HepG2 (cell line): ENCODE data around the gene ACTN3. TPM values are rescaled to one million over a fixed set of nuclear protein-coding genes. Genes with fewer than 3 reads are reported as not detected.

Source experiments
- ATAC-seq: fragments of 200-7000 bp; cut with Tn5 transposase; 3 replicates; pipeline ENCODE4 v1.9.1; 2020; ENCODE audit warnings: mild to moderate bottlenecking, moderate library complexity
- BruUV-seq: library from RNA; stranded (reverse); fragments of 400-500 nt; replicated peaks from 2 replicates; lab custom pipeline; 2021; lab: Mats Ljungman, UMichigan
- CTCF ChIA-PET: fragments of 300-600 bp; formaldehyde crosslinking; extraction: SDS; loops from one replicate; lab custom pipeline; 2021; ENCODE audit warnings: low total read pairs, inconsistent platforms, low intra/inter-chr PET ratio; lab: Yijun Ruan, JAX
- POLR2A ChIA-PET: fragments of 350-600 bp; sonication (Branson Sonifier 250); formaldehyde crosslinking; loops from one replicate; lab custom pipeline; 2020; ENCODE audit warnings: antibody characterized with exemption, inconsistent platforms; lab: Yijun Ruan, JAX
- DNase-seq: peaks from one replicate; pipeline ENCODE4 v3.0.0-alpha.2; 2015; ENCODE audit warnings: low spot score
- FAIRE-seq: peaks from 3 replicates; lab custom pipeline; 2011; peaks lifted over from hg19 to GRCh38; lab: Jason Lieb, UNC
- H2AFZ ChIP-seq: one replicate; pipeline ENCODE4 v1.6.1; 2011; ENCODE audit warnings: low read length, inconsistent platforms
- H3K27ac ChIP-seq: fragments of 300-600 bp; 3 replicates; pipeline ENCODE4 v1.8.0; 2011; ENCODE audit warnings: mixed run types, mild to moderate bottlenecking, mixed read lengths, low read length, inconsistent platforms; ENCODE audit not compliant: insufficient read depth; ENCODE audit errors: extremely low read length
- H3K27me3 ChIP-seq, 2 experiments: fragments of 200-600 bp in 1 of 2; 2 replicates in 1 of 2; 3 replicates in 1 of 2; pipeline versions ENCODE4 v1.6.0 to v1.8.0; 2011; ENCODE audit warnings: low read length in 2 of 2, mild to moderate bottlenecking in 2 of 2, moderate library complexity in 2 of 2, inconsistent platforms in 1 of 2; ENCODE audit not compliant: insufficient read depth in 2 of 2, control insufficient read depth in 1 of 2
- H3K36me3 ChIP-seq, 2 experiments: fragments of 200-600 bp in 1 of 2; replicated peaks in 1 of 2; 2 replicates in 1 of 2; 3 replicates in 1 of 2; pipeline versions ENCODE4 v1.5.1 to v1.8.0; 2011; ENCODE audit warnings: low read length in 2 of 2, inconsistent platforms in 1 of 2; ENCODE audit not compliant: insufficient read depth in 2 of 2, control insufficient read depth in 1 of 2
- H3K4me1 ChIP-seq: 2 replicates; pipeline ENCODE4 v1.5.1; 2012; ENCODE audit warnings: low read length, inconsistent platforms; ENCODE audit not compliant: insufficient read depth
- H3K4me2 ChIP-seq: 2 replicates; pipeline ENCODE4 v1.6.0; 2011; ENCODE audit warnings: low read depth, low read length, inconsistent platforms
- H3K4me3 ChIP-seq, 3 experiments: fragments of 200-600 bp in 1 of 3; sonication (generic), shearing (Covaris generic) in 1 of 3; replicated peaks in 1 of 3; 2 replicates each; pipeline ENCODE4 v1.5.1; 2011 to 2016; ENCODE audit warnings: low read length in 3 of 3, inconsistent platforms in 2 of 3, low read depth in 2 of 3, mild to moderate bottlenecking in 2 of 3, control low read depth in 1 of 3, mixed read lengths in 1 of 3; ENCODE audit not compliant: insufficient read depth in 1 of 3
- H3K79me2 ChIP-seq: one replicate; pipeline ENCODE4 v1.6.1; 2011; ENCODE audit warnings: low read length, inconsistent platforms; ENCODE audit not compliant: insufficient read depth
- H3K9ac ChIP-seq: 2 replicates; pipeline ENCODE4 v1.6.0; 2011; ENCODE audit warnings: mild to moderate bottlenecking, low read depth, low read length, inconsistent platforms; ENCODE audit not compliant: insufficient read depth
- H3K9me3 ChIP-seq: 2 replicates; pipeline ENCODE4 v1.5.1; 2012; ENCODE audit warnings: mild to moderate bottlenecking, low read length
- H4K20me1 ChIP-seq: 2 replicates; pipeline ENCODE4 v1.6.0; 2011; ENCODE audit warnings: inconsistent platforms, mild to moderate bottlenecking, low read length, moderate library complexity; ENCODE audit not compliant: insufficient read depth
- CENPT ChIP-seq: sonication (generic); formaldehyde crosslinking; IDR thresholded peaks from 2 replicates; pipeline ENCODE4 v1.8.0; 2022; ENCODE audit warnings: low read depth, mild to moderate bottlenecking, moderate library complexity, missing genetic modification reagents
- CENPX ChIP-seq: sonication (generic); formaldehyde crosslinking; IDR thresholded peaks from 2 replicates; pipeline ENCODE4 v1.9.0; 2021; ENCODE audit warnings: mild to moderate bottlenecking, missing genetic modification reagents, moderate library complexity
- DZIP1 ChIP-seq: sonication (generic); formaldehyde crosslinking; IDR thresholded peaks from 2 replicates; pipeline ENCODE4 v1.5.0; 2020; ENCODE audit warnings: mild to moderate bottlenecking, missing genetic modification reagents
- FOXM1 ChIP-seq: sonication (generic); formaldehyde crosslinking; IDR thresholded peaks from 2 replicates; pipeline ENCODE4 v1.5.0; 2020; ENCODE audit warnings: missing genetic modification reagents
- GTF2F1 ChIP-seq: fragments of 150-350 bp; IDR thresholded peaks from 2 replicates; pipeline ENCODE4 v1.6.1; 2014; ENCODE audit warnings: low read length
- KLF11 ChIP-seq: IDR thresholded peaks from 2 replicates; pipeline ENCODE4 v1.6.1; 2016; ENCODE audit warnings: missing compliant biosample characterization
- KMT2A ChIP-seq: sonication (generic); formaldehyde crosslinking; IDR thresholded peaks from 2 replicates; pipeline ENCODE4 v1.4.0; 2020; ENCODE audit warnings: missing genetic modification reagents
- LRRFIP1 ChIP-seq: sonication (generic); formaldehyde crosslinking; conservative IDR thresholded peaks from 2 replicates; pipeline ENCODE4 v1.4.0; 2020; ENCODE audit warnings: missing genetic modification reagents
- MBNL3 ChIP-seq: fragments of 250-450 bp; sonication (Bioruptor Pico); conservative IDR thresholded peaks from 2 replicates; pipeline ENCODE4 v1.8.0; 2022; ENCODE audit warnings: mild to moderate bottlenecking, inconsistent platforms
- PITX1 ChIP-seq: sonication (generic); formaldehyde crosslinking; IDR thresholded peaks from 2 replicates; pipeline ENCODE4 v1.5.1; 2020; ENCODE audit warnings: mild to moderate bottlenecking, missing genetic modification reagents
- RBM39 ChIP-seq: fragments of 200-400 bp; formaldehyde crosslinking; IDR thresholded peaks from one replicate; pipeline ENCODE4 v1.6.1; 2018; ENCODE audit warnings: antibody characterized with exemption, mild to moderate bottlenecking, low read depth, low read length; ENCODE audit not compliant: poor library complexity, severe bottlenecking
- RFXAP ChIP-seq: sonication (generic); formaldehyde crosslinking; IDR thresholded peaks from 2 replicates; pipeline ENCODE4 v1.4.0; 2020; ENCODE audit warnings: missing genetic modification reagents, borderline replicate concordance
- SP4 ChIP-seq: sonication (generic); formaldehyde crosslinking; IDR thresholded peaks from 2 replicates; pipeline ENCODE4 v1.8.1; 2023; ENCODE audit warnings: mild to moderate bottlenecking, missing genetic modification reagents
- TRIM24 ChIP-seq: sonication (generic); formaldehyde crosslinking; IDR thresholded peaks from 2 replicates; pipeline ENCODE4 v1.8.0; 2022; ENCODE audit warnings: mild to moderate bottlenecking, missing genetic modification reagents
- XRCC5 ChIP-seq: fragments of 200-400 bp; formaldehyde crosslinking; optimal IDR thresholded peaks from 2 replicates; pipeline ENCODE3; 2017; ENCODE audit warnings: mild to moderate bottlenecking, low read length
- ZNF605 ChIP-seq: sonication (generic); formaldehyde crosslinking; IDR thresholded peaks from 2 replicates; pipeline ENCODE4 v1.8.0; 2022; ENCODE audit warnings: mild to moderate bottlenecking, missing genetic modification reagents
- ZNF652 ChIP-seq: IDR thresholded peaks from 2 replicates; pipeline ENCODE4 v1.6.1; 2016; ENCODE audit warnings: low read depth, borderline replicate concordance
- ZNF790 ChIP-seq: sonication (generic); formaldehyde crosslinking; IDR thresholded peaks from 2 replicates; pipeline ENCODE4 v1.8.0; 2022; ENCODE audit warnings: missing genetic modification reagents, mild to moderate bottlenecking, borderline replicate concordance
- ZNF792 ChIP-seq: IDR thresholded peaks from 2 replicates; pipeline ENCODE4 v1.6.1; 2016
- ZNF879 ChIP-seq: sonication (generic); formaldehyde crosslinking; IDR thresholded peaks from 2 replicates; pipeline ENCODE4 v1.8.1; 2023; ENCODE audit warnings: missing genetic modification reagents
- WGBS: methylation state at CpG from one replicate; pipeline ENCODE4 v1.1.6; 2017; ENCODE audit warnings: low lambda C conversion rate; 5-methylcytosine and 5-hydroxymethylcytosine counted together
- in situ Hi-C: cut with HindIII; loops from 2 replicates; pipeline ENCODE4 v1.10.0; 2017; ENCODE audit warnings: low pct_unique_long_range_greater_than_20kb; ENCODE audit not compliant: extremely low pct_ligation_motif_present
- intact Hi-C: fragments of 100-400 bp; cut with micrococcal nuclease; formaldehyde crosslinking; loops from one replicate; pipeline ENCODE4 v1.10.0; 2022; ENCODE audit not compliant: unreplicated experiment
- polyA plus RNA-seq, 8 experiments: library from polyadenylated mRNA; depleted of rRNA in 3 of 8; stranded (reverse) in 7 of 8; unstranded in 1 of 8; fragments of >200 nt; fragmentation: Illumina TruSeq in 4 of 8; extraction: Trizol in 4 of 8; gene quantifications; 2 replicates each; pipeline versions ENCODE4 v1.2.1 to v1.2.3, GENCODE V29; 2011 to 2016; ENCODE audit warnings: low read depth in 4 of 8, missing spikeins in 1 of 8, mixed read lengths in 1 of 8; ENCODE audit not compliant: insufficient read depth in 1 of 8
- total RNA-seq, 5 experiments: library from RNA; depleted of rRNA; stranded (reverse); fragments of >200 nt; fragmentation: Illumina TruSeq; extraction: Trizol; gene quantifications; 2 replicates each; pipeline ENCODE4 v1.2.3, GENCODE V29; 2016; ENCODE audit warnings: low read depth in 1 of 5

ACTN3 gene
- total and polyA plus RNA-seq, 2 of the 13 experiments (the other 11 are each of a cell fraction or from before 2014, with no cell fraction given) = 0.04 to 0.09 TPM

DNA sequence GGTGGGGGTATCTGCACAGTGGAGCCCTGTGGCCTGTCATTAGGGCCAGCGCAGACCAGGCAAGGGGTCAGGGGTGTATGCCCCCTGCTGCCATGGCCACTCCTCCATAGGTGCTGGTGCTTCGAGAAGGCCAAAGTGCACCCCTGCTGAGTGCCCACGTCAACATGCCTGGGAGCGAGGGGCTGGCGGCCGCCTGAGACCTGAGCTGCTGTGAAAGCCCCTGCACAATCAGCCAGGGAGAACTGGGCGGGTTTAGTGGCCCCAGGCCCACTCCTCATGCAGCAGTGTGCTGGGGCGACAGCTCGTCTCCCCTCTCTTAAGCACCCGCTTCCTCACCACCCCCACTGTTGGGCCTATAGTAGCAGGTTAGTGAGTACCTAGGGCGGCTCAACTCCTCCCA lies 14.9 kb upstream of the ACTN3 start:
- Histone ChIP-seq H4K20me1 (no peaks in the 10 kb centered on the region), H3K4me3 (no peak overlapping the region), H3K9me3 (no peaks in the 10 kb centered on the region), H3K4me2 (no peak overlapping the region), H3K79me2 (no peaks in the 10 kb centered on the region), H3K27ac (no peak overlapping the region), H3K36me3 (peaks cover 0 to 3% of the 10 kb centered on the region in 2 experiments; a peak in 2 of 5 replicates), H3K27me3 (no peaks in the 10 kb centered on the region), H3K9ac (no peak overlapping the region), H2AFZ (no peak overlapping the region)
- no peak for ATAC-seq
- ChIA-PET CTCF (no interaction called here), POLR2A (interaction anchor here (1.4 kb wide), 1 partner anchor 13 kb away, joined by 4 read pairs; no protein-coding TSS in a partner anchor)
- DNase-seq = no peak
- WGBS = 88% methylated on average over 5 of the region's 11 CpGs
- in situ Hi-C loops = no loop called here
- FAIRE-seq = no peak
- TF ChIP-seq PITX1 (CRISPR knock-in tag) (no peak), RFXAP (no peak), DZIP1 (CRISPR knock-in tag) (no peak), ZNF879 (CRISPR knock-in tag) (no peak), XRCC5 (no peak), KMT2A (CRISPR knock-in tag) (no peak), ZNF652 (CRISPR knock-in tag) (no peak), MBNL3 (CRISPR knock-in tag) (no peak), FOXM1 (CRISPR knock-in tag) (no peak), KLF11 (CRISPR knock-in tag) (no peak), LRRFIP1 (CRISPR knock-in tag) (no peak), ZNF605 (CRISPR knock-in tag) (no peak), SP4 (no peak), GTF2F1 (no peak), TRIM24 (CRISPR knock-in tag) (no peak), CENPX (CRISPR knock-in tag) (no peak), RBM39 (no peak), CENPT (no peak), ZNF790 (CRISPR knock-in tag) (no peak), ZNF792 (CRISPR knock-in tag) (no peak)
- TF ChIP-seq, all 625 proteins: peak for 0
- intact Hi-C loops = no loop called here
- 0 out of 2 replicates have a peak, but pooled peaks cover 7% of the 10 kb centered on the region for H3K4me1 ChIP-seq
- BruUV-seq = no TSS peak
